Measurements from ENCODE around the gene DRAXIN. TPM values are rescaled to one million over a fixed set of nuclear protein-coding genes. Genes with fewer than 3 reads are reported as not detected.

DRAXIN gene
- total RNA-seq, 4 donors from 2014 or later: 0.06 to 0.41 TPM; not detected in 2

DNA sequence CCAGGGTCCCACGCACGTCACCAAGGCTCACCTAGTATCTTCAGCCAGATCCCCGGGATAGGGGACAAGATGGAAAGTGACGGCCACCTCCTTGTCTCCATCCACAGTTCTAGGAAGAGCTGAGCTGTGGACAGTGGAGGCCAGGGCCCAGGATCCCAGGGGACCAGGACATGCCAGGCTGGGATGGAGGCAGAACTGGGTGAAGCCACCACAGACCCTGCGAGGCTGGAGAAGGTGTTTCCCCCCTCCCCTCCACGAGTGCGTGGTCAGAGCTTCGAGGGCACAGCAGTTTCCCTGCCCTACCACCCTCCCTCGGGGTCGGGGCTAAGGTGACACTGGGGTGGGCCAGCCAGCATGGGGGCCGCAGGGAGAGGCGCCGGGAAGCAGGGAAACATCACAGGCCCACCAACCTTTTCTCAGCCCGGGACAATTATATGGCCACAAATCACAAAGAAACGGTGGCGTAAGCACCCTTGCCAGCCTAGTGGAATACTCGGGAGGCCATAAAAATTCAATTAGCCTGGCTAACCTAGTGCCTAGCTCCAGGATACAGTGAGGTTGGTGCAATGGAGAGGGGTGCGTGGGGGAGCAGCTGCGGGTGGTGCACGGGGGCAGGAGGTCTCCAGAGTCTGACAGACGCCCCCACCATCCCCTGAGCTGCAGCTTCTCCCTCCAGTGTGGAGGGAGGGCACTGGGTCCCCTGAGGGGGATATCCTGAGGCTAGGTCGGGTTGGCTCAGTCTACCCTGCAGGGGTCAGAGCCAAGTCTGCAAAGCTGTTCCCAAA lies 13.4 kb downstream of the DRAXIN start:
- DNase-seq: no peak
- intact Hi-C loops (cut with DNase I; ENCODE audit: low total_unique reads): no loop called here
- no peak overlapping the region for H3K27ac ChIP-seq
- peaks cover 0 to 5% of the 10 kb centered on the region in 2 donors for H3K27me3 ChIP-seq
- H3K36me3 ChIP-seq: no peaks in the 10 kb centered on the region
- H3K4me1 ChIP-seq: no peaks in the 10 kb centered on the region
- no peak overlapping the region for H3K4me3 ChIP-seq
- no peak for TF ChIP-seq POLR2A (IDR thresholded peaks at IDR 0.05)
- TF ChIP-seq, protein P1, sequence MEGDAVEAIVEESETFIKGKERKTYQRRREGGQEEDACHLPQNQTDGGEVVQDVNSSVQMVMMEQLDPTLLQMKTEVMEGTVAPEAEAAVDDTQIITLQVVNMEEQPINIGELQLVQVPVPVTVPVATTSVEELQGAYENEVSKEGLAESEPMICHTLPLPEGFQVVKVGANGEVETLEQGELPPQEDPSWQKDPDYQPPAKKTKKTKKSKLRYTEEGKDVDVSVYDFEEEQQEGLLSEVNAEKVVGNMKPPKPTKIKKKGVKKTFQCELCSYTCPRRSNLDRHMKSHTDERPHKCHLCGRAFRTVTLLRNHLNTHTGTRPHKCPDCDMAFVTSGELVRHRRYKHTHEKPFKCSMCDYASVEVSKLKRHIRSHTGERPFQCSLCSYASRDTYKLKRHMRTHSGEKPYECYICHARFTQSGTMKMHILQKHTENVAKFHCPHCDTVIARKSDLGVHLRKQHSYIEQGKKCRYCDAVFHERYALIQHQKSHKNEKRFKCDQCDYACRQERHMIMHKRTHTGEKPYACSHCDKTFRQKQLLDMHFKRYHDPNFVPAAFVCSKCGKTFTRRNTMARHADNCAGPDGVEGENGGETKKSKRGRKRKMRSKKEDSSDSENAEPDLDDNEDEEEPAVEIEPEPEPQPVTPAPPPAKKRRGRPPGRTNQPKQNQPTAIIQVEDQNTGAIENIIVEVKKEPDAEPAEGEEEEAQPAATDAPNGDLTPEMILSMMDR (IDR thresholded peaks at IDR 0.05): no peak
- no peaks in the 10 kb centered on the region for H3K9me3 ChIP-seq

DNA sequence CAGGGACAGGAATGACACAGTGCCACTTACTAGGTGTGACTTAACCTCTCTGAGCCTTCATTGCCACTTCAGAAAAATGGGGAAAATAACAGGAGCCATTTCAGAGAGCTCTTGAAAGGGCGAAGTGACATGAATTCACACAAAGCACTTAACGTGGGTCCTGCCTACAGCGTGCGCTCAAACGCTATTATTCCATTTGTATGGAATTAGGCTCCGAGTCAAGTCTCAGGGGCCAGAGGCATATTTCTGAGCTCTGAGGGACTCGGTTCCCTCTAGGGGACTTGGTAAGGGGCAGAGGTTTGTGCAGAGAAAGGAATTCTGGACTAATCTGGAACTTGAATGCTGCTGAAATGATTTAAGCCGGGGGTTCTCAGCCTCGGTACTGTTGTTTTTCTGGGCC lies 14.1 kb downstream of the DRAXIN start:
- Histone ChIP-seq H3K9me3 (no peaks in the 10 kb centered on the region), H3K4me1 (no peaks in the 10 kb centered on the region), H3K27ac (no peak overlapping the region), H3K4me3 (no peak overlapping the region), H3K36me3 (no peaks in the 10 kb centered on the region), H3K27me3 (peaks cover 0 to 5% of the 10 kb centered on the region in 2 donors)
- intact Hi-C loops (cut with DNase I; ENCODE audit: low total_unique reads): no loop called here
- TF ChIP-seq, protein P1 (IDR thresholded peaks at IDR 0.05): no peak
- no peak for TF ChIP-seq POLR2A (IDR thresholded peaks at IDR 0.05)
- DNase-seq: no peak

DNA sequence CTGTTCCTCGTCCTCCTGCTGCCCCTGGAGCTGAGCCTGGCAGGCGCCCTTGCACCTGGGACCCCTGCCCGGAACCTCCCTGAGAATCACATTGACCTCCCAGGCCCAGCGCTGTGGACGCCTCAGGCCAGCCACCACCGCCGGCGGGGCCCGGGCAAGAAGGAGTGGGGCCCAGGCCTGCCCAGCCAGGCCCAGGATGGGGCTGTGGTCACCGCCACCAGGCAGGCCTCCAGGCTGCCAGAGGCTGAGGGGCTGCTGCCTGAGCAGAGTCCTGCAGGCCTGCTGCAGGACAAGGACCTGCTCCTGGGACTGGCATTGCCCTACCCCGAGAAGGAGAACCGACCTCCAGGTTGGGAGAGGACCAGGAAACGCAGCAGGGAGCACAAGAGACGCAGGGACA lies 14.8 kb downstream of the DRAXIN start:
- intact Hi-C loops (cut with DNase I; ENCODE audit: low total_unique reads): no loop called here
- DNase-seq: no peak
- H3K4me1 ChIP-seq: no peaks in the 10 kb centered on the region
- no peak overlapping the region for H3K4me3 ChIP-seq
- no peaks in the 10 kb centered on the region for H3K36me3 ChIP-seq
- H3K9me3 ChIP-seq: no peaks in the 10 kb centered on the region
- TF ChIP-seq POLR2A (IDR thresholded peaks at IDR 0.05): no peak
- TF ChIP-seq, protein P1 (IDR thresholded peaks at IDR 0.05): no peak
- H3K27me3 ChIP-seq: no peaks in the 10 kb centered on the region
- H3K27ac ChIP-seq: no peak overlapping the region

DNA sequence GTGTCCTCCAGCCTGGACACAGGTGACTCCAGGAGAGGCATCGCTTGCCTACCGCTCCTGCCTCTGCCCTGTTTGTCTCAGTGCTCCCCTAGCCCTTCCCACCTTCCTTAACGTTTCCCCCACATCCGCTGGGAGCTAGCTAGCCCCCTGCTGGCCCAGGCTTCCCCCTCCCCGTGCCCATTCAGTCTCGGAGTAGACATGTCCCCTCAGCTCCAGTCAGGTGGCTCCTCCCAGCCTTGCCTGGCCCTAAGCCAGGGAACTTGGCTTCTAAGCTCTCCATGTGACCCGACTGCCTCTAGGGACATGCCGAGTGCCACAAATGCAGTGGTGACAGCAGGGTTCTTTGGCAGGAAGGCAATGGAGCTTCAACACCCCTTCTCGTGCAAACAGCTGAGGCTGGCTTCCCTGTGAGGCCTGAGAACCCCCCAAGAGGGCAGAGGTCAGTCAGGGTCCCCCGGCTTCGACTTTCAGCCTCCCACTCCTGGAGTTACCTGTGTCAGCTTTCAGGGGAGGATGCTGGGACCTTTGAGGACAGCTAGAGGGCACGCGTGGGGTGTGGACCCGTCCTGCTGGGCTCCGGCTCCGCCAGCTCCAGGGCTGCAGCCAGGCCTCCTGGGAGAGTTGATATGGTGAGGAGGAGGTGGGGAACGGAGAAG lies 16.2 kb downstream of the DRAXIN start:
- Histone ChIP-seq H3K27me3 (no peaks in the 10 kb centered on the region), H3K9me3 (no peaks in the 10 kb centered on the region), H3K36me3 (no peaks in the 10 kb centered on the region), H3K4me3 (no peak overlapping the region), H3K27ac (no peak overlapping the region), H3K4me1 (no peaks in the 10 kb centered on the region)
- no peak for DNase-seq
- intact Hi-C loops (cut with DNase I; ENCODE audit: low total_unique reads): no loop called here
- TF ChIP-seq, protein P1 (IDR thresholded peaks at IDR 0.05): no peak
- no peak for TF ChIP-seq POLR2A (IDR thresholded peaks at IDR 0.05)

Data from uterus (tissue), 4 donors.